WTC11 (cell line): ENCODE measurements around the gene AANAT. TPM values are rescaled to one million over a fixed set of nuclear protein-coding genes. Genes with fewer than 3 reads are reported as not detected.

ENCODE experiments used
- ATAC-seq: fragments of 200-7000 bp; cut with Tn5 transposase; 2 replicates; pipeline ENCODE4 v1.10.0; 2021; ENCODE audit warnings: mild to moderate bottlenecking, moderate library complexity
- CTCF ChIA-PET: fragments of 300-600 bp; sonication (Branson Sonifier 250); formaldehyde crosslinking; loops from one replicate; lab custom pipeline; 2021; ENCODE audit warnings: antibody characterized with exemption; lab: Charles Lee
- POLR2A ChIA-PET: fragments of 350-600 bp; sonication (Branson Sonifier 250); formaldehyde crosslinking; loops from one replicate; lab custom pipeline; 2021; ENCODE audit warnings: antibody characterized with exemption; lab: Charles Lee
- DNase-seq: peaks from one replicate; pipeline ENCODE4 v3.0.0; 2021; ENCODE audit warnings: low spot score
- H3K27ac Mint-ChIP-seq: 2 replicates; pipeline ENCODE4 v1.8.0; 2021; ENCODE audit warnings: mixed read lengths
- H3K27me3 Mint-ChIP-seq: 2 replicates; pipeline ENCODE4 v1.8.0; 2021; ENCODE audit warnings: low read depth, mild to moderate bottlenecking, moderate library complexity, mixed read lengths
- H3K36me3 Mint-ChIP-seq: 2 replicates; pipeline ENCODE4 v1.8.0; 2021; ENCODE audit warnings: mixed read lengths
- H3K4me1 Mint-ChIP-seq: 2 replicates; pipeline ENCODE4 v1.8.0; 2022; ENCODE audit warnings: mixed read lengths
- H3K4me3 Mint-ChIP-seq: 2 replicates; pipeline ENCODE4 v1.8.0; 2021; ENCODE audit warnings: mild to moderate bottlenecking, moderate library complexity, mixed read lengths
- H3K9me3 Mint-ChIP-seq: 2 replicates; pipeline ENCODE4 v1.8.0; 2021; ENCODE audit warnings: mixed read lengths
- ESRRA ChIP-seq: sonication (generic); formaldehyde crosslinking; IDR thresholded peaks from 2 replicates; pipeline ENCODE4 v1.8.1; 2022; ENCODE audit warnings: mild to moderate bottlenecking, missing genetic modification reagents, borderline replicate concordance
- GABPB1 ChIP-seq: sonication (generic); formaldehyde crosslinking; IDR thresholded peaks from 2 replicates; pipeline ENCODE4 v1.8.1; 2023; ENCODE audit warnings: mild to moderate bottlenecking, missing genetic modification reagents
- NFATC4 ChIP-seq: fragments of 250-450 bp; sonication (Bioruptor Pico); IDR thresholded peaks from 2 replicates; pipeline ENCODE4 v1.9.0; 2021; ENCODE audit warnings: mild to moderate bottlenecking
- NFYB ChIP-seq: sonication (generic); formaldehyde crosslinking; conservative IDR thresholded peaks from 2 replicates; pipeline ENCODE4 v1.8.0; 2022; ENCODE audit warnings: low read depth, missing genetic modification reagents
- NR1H2 ChIP-seq: sonication (generic); formaldehyde crosslinking; IDR thresholded peaks from 2 replicates; pipeline ENCODE4 v1.9.0; 2021; ENCODE audit warnings: mild to moderate bottlenecking, moderate library complexity, missing genetic modification reagents
- NR3C1 ChIP-seq: sonication (generic); formaldehyde crosslinking; conservative IDR thresholded peaks from 2 replicates; pipeline ENCODE4 v1.8.1; 2023; ENCODE audit warnings: low read depth, mild to moderate bottlenecking, missing genetic modification reagents
- SMAD4 ChIP-seq: sonication (generic); formaldehyde crosslinking; IDR thresholded peaks from 2 replicates; pipeline ENCODE4 v1.8.0; 2022; ENCODE audit warnings: mild to moderate bottlenecking, missing genetic modification reagents
- ZNF219 ChIP-seq: sonication (generic); formaldehyde crosslinking; IDR thresholded peaks from 2 replicates; pipeline ENCODE4 v1.8.0; 2023; ENCODE audit warnings: missing genetic modification reagents, mild to moderate bottlenecking, borderline replicate concordance
- total RNA-seq: library from RNA; stranded (reverse); gene quantifications from 3 replicates; pipeline ENCODE4 v1.2.3, GENCODE V29; 2021
- TF ChIP-seq, protein P1 (sequence below): sonication (generic); formaldehyde crosslinking; IDR thresholded peaks from 2 replicates; pipeline ENCODE4 v1.8.0; 2023; ENCODE audit warnings: missing genetic modification reagents, mild to moderate bottlenecking, borderline replicate concordance
- TF ChIP-seq, protein P2 (sequence below): fragments of 200-600 bp; IDR thresholded peaks from 2 replicates; pipeline ENCODE4 v1.8.0; 2022; ENCODE audit warnings: antibody characterized with exemption
- TF ChIP-seq, protein P3 (sequence below): sonication (generic); formaldehyde crosslinking; IDR thresholded peaks from 2 replicates; pipeline ENCODE4 v1.8.0; 2023; ENCODE audit warnings: missing genetic modification reagents
- TF ChIP-seq, protein P4 (sequence below): sonication (generic); formaldehyde crosslinking; IDR thresholded peaks from 2 replicates; pipeline ENCODE4 v1.8.1; 2022; ENCODE audit warnings: low read depth, missing genetic modification reagents, borderline replicate concordance
- TF ChIP-seq, protein P5 (sequence below): sonication (generic); formaldehyde crosslinking; IDR thresholded peaks from 2 replicates; pipeline ENCODE4 v1.8.1; 2022; ENCODE audit warnings: low read depth, mild to moderate bottlenecking, moderate library complexity, missing genetic modification reagents, borderline replicate concordance
- TF ChIP-seq, protein P6 (sequence below): fragments of 250-450 bp; sonication (Bioruptor Pico); IDR thresholded peaks from 2 replicates; pipeline ENCODE4 v2.1.2; 2022; ENCODE audit warnings: mild to moderate bottlenecking, moderate library complexity
- TF ChIP-seq, protein P7 (sequence below): sonication (generic); formaldehyde crosslinking; IDR thresholded peaks from 2 replicates; pipeline ENCODE4 v1.8.0; 2022; ENCODE audit warnings: mild to moderate bottlenecking, missing genetic modification reagents

The AANAT gene
- total RNA-seq, 1 experiment from 2014 or later: 0.17 TPM

DNA sequence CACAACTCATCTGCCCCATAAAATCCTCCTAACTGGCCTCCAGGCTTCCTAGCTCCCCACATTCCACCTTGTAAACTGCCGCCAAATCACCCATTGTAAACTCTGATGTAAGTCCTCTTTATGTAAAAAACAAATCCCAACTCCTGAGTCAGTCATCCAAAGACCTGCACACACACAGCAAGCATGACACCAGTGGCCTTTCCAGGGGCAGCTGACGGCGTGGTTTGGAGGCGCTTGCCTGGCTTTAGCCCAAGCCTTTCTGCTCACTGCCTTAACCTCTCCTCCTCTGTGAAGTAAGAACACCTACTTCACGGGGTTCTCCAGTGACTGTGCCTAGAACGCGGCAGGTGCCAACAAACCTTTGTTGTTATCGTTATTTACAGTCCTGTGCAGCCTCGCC is 28.5 kb upstream of the AANAT start:
- Mint-ChIP-seq H3K4me3 (no peak overlapping the region), H3K27ac (peak overlapping the region; percentile 79), H3K36me3 (no peaks in the 10 kb centered on the region), H3K27me3 (no peaks in the 10 kb centered on the region), H3K4me1 (peaks cover 74% of the 10 kb centered on the region), H3K9me3 (no peaks in the 10 kb centered on the region)
- ChIA-PET CTCF (interaction anchor here (1.2 to 1.4 kb wide), 2 partner anchors 20 kb away, joined by 5 to 8 read pairs; no protein-coding TSS in a partner anchor), POLR2A (no interaction called here)
- DNase-seq: no peak
- TF ChIP-seq NFATC4 (CRISPR knock-in tag): no peak
- TF ChIP-seq, protein P1, sequence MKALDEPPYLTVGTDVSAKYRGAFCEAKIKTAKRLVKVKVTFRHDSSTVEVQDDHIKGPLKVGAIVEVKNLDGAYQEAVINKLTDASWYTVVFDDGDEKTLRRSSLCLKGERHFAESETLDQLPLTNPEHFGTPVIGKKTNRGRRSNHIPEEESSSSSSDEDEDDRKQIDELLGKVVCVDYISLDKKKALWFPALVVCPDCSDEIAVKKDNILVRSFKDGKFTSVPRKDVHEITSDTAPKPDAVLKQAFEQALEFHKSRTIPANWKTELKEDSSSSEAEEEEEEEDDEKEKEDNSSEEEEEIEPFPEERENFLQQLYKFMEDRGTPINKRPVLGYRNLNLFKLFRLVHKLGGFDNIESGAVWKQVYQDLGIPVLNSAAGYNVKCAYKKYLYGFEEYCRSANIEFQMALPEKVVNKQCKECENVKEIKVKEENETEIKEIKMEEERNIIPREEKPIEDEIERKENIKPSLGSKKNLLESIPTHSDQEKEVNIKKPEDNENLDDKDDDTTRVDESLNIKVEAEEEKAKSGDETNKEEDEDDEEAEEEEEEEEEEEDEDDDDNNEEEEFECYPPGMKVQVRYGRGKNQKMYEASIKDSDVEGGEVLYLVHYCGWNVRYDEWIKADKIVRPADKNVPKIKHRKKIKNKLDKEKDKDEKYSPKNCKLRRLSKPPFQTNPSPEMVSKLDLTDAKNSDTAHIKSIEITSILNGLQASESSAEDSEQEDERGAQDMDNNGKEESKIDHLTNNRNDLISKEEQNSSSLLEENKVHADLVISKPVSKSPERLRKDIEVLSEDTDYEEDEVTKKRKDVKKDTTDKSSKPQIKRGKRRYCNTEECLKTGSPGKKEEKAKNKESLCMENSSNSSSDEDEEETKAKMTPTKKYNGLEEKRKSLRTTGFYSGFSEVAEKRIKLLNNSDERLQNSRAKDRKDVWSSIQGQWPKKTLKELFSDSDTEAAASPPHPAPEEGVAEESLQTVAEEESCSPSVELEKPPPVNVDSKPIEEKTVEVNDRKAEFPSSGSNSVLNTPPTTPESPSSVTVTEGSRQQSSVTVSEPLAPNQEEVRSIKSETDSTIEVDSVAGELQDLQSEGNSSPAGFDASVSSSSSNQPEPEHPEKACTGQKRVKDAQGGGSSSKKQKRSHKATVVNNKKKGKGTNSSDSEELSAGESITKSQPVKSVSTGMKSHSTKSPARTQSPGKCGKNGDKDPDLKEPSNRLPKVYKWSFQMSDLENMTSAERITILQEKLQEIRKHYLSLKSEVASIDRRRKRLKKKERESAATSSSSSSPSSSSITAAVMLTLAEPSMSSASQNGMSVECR (CRISPR knock-in tag): no peak
- TF ChIP-seq, protein P2, sequence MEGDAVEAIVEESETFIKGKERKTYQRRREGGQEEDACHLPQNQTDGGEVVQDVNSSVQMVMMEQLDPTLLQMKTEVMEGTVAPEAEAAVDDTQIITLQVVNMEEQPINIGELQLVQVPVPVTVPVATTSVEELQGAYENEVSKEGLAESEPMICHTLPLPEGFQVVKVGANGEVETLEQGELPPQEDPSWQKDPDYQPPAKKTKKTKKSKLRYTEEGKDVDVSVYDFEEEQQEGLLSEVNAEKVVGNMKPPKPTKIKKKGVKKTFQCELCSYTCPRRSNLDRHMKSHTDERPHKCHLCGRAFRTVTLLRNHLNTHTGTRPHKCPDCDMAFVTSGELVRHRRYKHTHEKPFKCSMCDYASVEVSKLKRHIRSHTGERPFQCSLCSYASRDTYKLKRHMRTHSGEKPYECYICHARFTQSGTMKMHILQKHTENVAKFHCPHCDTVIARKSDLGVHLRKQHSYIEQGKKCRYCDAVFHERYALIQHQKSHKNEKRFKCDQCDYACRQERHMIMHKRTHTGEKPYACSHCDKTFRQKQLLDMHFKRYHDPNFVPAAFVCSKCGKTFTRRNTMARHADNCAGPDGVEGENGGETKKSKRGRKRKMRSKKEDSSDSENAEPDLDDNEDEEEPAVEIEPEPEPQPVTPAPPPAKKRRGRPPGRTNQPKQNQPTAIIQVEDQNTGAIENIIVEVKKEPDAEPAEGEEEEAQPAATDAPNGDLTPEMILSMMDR: no peak
- TF ChIP-seq, protein P3, sequence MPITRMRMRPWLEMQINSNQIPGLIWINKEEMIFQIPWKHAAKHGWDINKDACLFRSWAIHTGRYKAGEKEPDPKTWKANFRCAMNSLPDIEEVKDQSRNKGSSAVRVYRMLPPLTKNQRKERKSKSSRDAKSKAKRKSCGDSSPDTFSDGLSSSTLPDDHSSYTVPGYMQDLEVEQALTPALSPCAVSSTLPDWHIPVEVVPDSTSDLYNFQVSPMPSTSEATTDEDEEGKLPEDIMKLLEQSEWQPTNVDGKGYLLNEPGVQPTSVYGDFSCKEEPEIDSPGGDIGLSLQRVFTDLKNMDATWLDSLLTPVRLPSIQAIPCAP (CRISPR knock-in tag): no peak
- TF ChIP-seq NFYB (CRISPR knock-in tag): no peak
- no peak for TF ChIP-seq NR3C1 (CRISPR knock-in tag)
- TF ChIP-seq ZNF219 (CRISPR knock-in tag): no peak
- TF ChIP-seq, protein P4, sequence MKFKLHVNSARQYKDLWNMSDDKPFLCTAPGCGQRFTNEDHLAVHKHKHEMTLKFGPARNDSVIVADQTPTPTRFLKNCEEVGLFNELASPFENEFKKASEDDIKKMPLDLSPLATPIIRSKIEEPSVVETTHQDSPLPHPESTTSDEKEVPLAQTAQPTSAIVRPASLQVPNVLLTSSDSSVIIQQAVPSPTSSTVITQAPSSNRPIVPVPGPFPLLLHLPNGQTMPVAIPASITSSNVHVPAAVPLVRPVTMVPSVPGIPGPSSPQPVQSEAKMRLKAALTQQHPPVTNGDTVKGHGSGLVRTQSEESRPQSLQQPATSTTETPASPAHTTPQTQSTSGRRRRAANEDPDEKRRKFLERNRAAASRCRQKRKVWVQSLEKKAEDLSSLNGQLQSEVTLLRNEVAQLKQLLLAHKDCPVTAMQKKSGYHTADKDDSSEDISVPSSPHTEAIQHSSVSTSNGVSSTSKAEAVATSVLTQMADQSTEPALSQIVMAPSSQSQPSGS: no peak
- no peak for ATAC-seq

DNA sequence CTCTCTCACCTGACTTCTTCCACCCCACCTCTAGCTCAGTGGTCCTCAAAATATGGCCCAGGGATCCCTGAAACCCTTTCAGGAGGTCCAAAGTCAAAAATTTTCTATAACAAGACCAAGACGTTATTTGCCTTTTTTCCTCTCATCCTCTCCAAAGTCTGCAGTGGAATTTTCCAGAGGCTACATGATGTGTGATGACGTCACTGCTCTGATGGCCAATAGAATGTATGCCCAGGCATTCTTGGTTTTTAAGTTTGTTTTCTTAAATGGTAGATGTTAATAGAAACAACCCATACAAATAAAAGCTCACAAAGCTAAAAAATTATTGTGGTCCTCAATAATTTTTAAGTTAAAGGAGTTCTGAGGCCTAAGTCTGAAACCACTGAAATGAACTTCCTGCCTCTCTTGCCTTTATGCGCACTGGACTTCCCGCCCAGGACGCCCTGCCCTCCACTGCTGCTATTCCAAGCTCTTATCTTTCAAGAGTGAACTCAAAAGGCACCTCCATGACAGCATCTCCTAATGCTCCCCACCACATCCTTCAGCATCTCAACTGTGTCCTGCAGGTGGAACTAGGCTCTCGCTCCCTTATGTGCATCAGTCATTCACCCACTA is 28.0 kb upstream of the AANAT start:
- Mint-ChIP-seq H3K27ac (peak overlapping the region; percentile 79), H3K4me1 (peaks cover 79% of the 10 kb centered on the region), H3K27me3 (no peaks in the 10 kb centered on the region), H3K36me3 (no peaks in the 10 kb centered on the region), H3K4me3 (no peak overlapping the region)
- ChIA-PET POLR2A (no interaction called here), CTCF (interaction anchor here (1.4 kb wide), 1 partner anchor 19 kb away, joined by 5 read pairs; no protein-coding TSS in a partner anchor)
- DNase-seq: no peak
- no peak for TF ChIP-seq SMAD4 (CRISPR knock-in tag)
- TF ChIP-seq, protein P5, sequence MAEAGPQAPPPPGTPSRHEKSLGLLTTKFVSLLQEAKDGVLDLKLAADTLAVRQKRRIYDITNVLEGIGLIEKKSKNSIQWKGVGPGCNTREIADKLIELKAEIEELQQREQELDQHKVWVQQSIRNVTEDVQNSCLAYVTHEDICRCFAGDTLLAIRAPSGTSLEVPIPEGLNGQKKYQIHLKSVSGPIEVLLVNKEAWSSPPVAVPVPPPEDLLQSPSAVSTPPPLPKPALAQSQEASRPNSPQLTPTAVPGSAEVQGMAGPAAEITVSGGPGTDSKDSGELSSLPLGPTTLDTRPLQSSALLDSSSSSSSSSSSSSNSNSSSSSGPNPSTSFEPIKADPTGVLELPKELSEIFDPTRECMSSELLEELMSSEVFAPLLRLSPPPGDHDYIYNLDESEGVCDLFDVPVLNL (CRISPR knock-in tag): no peak
- TF ChIP-seq, all 79 proteins: peak for 0
- H3K9me3 Mint-ChIP-seq: no peaks in the 10 kb centered on the region
- no peak for ATAC-seq

DNA sequence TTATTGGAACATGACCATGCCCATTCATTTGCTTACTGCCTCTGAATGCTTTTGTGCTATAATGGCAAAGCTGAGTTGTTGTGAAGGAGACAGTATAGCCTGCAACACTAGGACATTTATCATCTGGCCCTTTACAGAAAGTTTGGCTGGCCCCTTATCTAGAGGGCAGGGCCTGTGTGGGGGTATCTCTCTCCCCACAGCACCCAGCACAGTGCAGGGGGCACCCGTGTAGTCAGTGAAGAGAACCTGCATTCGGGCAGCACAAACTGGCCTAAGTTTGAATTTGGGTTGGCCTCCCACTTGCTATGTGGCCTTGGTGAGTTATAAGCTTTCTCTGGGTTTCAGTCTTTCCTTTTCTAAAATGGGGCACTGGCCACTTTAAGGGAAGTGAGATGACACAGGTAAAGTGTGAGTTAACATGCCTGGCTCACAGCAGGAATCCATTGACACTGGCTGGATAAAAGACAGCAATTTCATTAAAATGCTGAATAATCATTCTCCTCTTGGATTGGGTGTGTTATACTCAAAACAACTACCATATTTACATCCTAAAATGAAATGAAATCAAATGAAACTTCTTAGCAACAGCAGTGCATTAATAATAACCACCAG is 26.5 kb upstream of the AANAT start:
- POLR2A ChIA-PET: no interaction called here
- DNase-seq (no peak), ATAC-seq (no peak)
- Mint-ChIP-seq H3K27me3 (no peaks in the 10 kb centered on the region), H3K36me3 (no peaks in the 10 kb centered on the region), H3K9me3 (no peaks in the 10 kb centered on the region), H3K4me1 (peaks cover 86% of the 10 kb centered on the region), H3K4me3 (no peak overlapping the region), H3K27ac (peak overlapping the region; percentile 48; the same call in 1 of the 2 replicates)
- CTCF ChIA-PET: no interaction called here
- TF ChIP-seq, protein P6, sequence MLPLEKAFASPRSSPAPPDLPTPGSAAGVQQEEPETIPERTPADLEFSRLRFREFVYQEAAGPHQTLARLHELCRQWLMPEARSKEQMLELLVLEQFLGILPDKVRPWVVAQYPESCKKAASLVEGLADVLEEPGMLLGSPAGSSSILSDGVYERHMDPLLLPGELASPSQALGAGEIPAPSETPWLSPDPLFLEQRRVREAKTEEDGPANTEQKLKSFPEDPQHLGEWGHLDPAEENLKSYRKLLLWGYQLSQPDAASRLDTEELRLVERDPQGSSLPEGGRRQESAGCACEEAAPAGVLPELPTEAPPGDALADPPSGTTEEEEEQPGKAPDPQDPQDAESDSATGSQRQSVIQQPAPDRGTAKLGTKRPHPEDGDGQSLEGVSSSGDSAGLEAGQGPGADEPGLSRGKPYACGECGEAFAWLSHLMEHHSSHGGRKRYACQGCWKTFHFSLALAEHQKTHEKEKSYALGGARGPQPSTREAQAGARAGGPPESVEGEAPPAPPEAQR (CRISPR knock-in tag): no peak
- TF ChIP-seq NR1H2 (CRISPR knock-in tag): no peak
- no peak for TF ChIP-seq GABPB1
- TF ChIP-seq, protein P7, sequence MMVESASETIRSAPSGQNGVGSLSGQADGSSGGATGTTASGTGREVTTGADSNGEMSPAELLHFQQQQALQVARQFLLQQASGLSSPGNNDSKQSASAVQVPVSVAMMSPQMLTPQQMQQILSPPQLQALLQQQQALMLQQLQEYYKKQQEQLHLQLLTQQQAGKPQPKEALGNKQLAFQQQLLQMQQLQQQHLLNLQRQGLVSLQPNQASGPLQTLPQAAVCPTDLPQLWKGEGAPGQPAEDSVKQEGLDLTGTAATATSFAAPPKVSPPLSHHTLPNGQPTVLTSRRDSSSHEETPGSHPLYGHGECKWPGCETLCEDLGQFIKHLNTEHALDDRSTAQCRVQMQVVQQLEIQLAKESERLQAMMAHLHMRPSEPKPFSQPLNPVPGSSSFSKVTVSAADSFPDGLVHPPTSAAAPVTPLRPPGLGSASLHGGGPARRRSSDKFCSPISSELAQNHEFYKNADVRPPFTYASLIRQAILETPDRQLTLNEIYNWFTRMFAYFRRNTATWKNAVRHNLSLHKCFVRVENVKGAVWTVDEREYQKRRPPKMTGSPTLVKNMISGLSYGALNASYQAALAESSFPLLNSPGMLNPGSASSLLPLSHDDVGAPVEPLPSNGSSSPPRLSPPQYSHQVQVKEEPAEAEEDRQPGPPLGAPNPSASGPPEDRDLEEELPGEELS (CRISPR knock-in tag): no peak
- no peak for TF ChIP-seq ESRRA (CRISPR knock-in tag)
